CD14-positive monocyte (primary cell): ENCODE data around the gene MCU. TPM values are rescaled to one million over a fixed set of nuclear protein-coding genes. Genes with fewer than 3 reads are reported as not detected.

Experiments used
- DNase-seq, 3 donors: peaks; one replicate each; pipeline ENCODE4 v3.0.0-alpha.2; 2011 to 2022
- H2AFZ ChIP-seq: 2 replicates; pipeline ENCODE4 v1.6.0; 2012; ENCODE audit warnings: mild to moderate bottlenecking, low read depth, low read length, inconsistent platforms; ENCODE audit not compliant: insufficient read depth, poor library complexity, severe bottlenecking
- H3K27ac ChIP-seq, 2 donors: 1 replicate in 1 of 2; 2 replicates in 1 of 2; pipeline ENCODE4 v1.5.1; 2012 to 2013; ENCODE audit warnings: low read length in 2 of 2, control low read depth in 1 of 2, inconsistent platforms in 1 of 2, low read depth in 1 of 2, mild to moderate bottlenecking in 1 of 2
- H3K27me3 ChIP-seq, 2 donors: one replicate each; pipeline versions ENCODE4 v1.6.0 to v1.6.1; 2011 to 2013; ENCODE audit warnings: low read length in 2 of 2; ENCODE audit not compliant: control insufficient read depth in 2 of 2, insufficient read depth in 2 of 2
- H3K36me3 ChIP-seq, 2 donors: replicated peaks in 1 of 2; 1 replicate in 1 of 2; 2 replicates in 1 of 2; pipeline versions ENCODE4 v1.5.1 to v1.6.1; 2012 to 2013; ENCODE audit warnings: low read length in 2 of 2, control low read depth in 1 of 2, inconsistent platforms in 1 of 2, mild to moderate bottlenecking in 1 of 2; ENCODE audit not compliant: insufficient read depth in 2 of 2, control insufficient read depth in 1 of 2
- H3K4me1 ChIP-seq, 2 donors: 1 replicate in 1 of 2; 2 replicates in 1 of 2; pipeline versions ENCODE4 v1.5.1 to v1.6.1; 2012 to 2013; ENCODE audit warnings: low read length in 2 of 2, control low read depth in 1 of 2, inconsistent platforms in 1 of 2, mild to moderate bottlenecking in 1 of 2, moderate library complexity in 1 of 2; ENCODE audit not compliant: insufficient read depth in 2 of 2, control insufficient read depth in 1 of 2
- H3K4me2 ChIP-seq: replicated peaks from 2 replicates; pipeline ENCODE3; 2012; ENCODE audit warnings: low read length, moderate library complexity, mild to moderate bottlenecking; ENCODE audit not compliant: poor library complexity, severe bottlenecking; ENCODE audit errors: extremely low read depth
- H3K4me3 ChIP-seq, 3 experiments: fragments of 200-600 bp in 1 of 3; sonication (generic) in 1 of 3; replicated peaks in 1 of 3; 1 replicate in 2 of 3; 2 replicates in 1 of 3; pipeline ENCODE4 v1.5.1; 2011 to 2013; ENCODE audit warnings: low read length in 3 of 3, mild to moderate bottlenecking in 3 of 3, control low read depth in 2 of 3, low read depth in 2 of 3, inconsistent platforms in 1 of 3, moderate library complexity in 1 of 3
- H3K79me2 ChIP-seq: 2 replicates; pipeline ENCODE4 v1.6.0; 2012; ENCODE audit warnings: mild to moderate bottlenecking, control low read depth, inconsistent platforms, low read length, moderate library complexity; ENCODE audit not compliant: insufficient read depth
- H3K9ac ChIP-seq: 2 replicates; pipeline ENCODE4 v1.6.0; 2017; ENCODE audit warnings: low read length, mild to moderate bottlenecking; ENCODE audit not compliant: insufficient read depth, poor library complexity, severe bottlenecking
- H3K9me3 ChIP-seq, 2 donors: replicated peaks in 1 of 2; 1 replicate in 1 of 2; 2 replicates in 1 of 2; pipeline versions ENCODE4 v1.5.1 to v1.6.1; 2012 to 2013; ENCODE audit warnings: low read length in 2 of 2, control low read depth in 1 of 2; ENCODE audit not compliant: control insufficient read depth in 1 of 2, insufficient read depth in 1 of 2
- H4K20me1 ChIP-seq: 2 replicates; pipeline ENCODE4 v1.6.0; 2012; ENCODE audit warnings: mild to moderate bottlenecking, low read length, control low read depth, moderate library complexity; ENCODE audit not compliant: insufficient read depth
- H3K27ac Mint-ChIP-seq, 7 donors: one replicate each; pipeline ENCODE4 v1.8.0; 2020; ENCODE audit warnings: mild to moderate bottlenecking in 7 of 7, mixed read lengths in 7 of 7, moderate library complexity in 6 of 7, inconsistent platforms in 2 of 7
- H3K27me3 Mint-ChIP-seq, 3 donors: one replicate each; pipeline ENCODE4 v1.8.0; 2021 to 2022; ENCODE audit warnings: low read depth in 3 of 3, mild to moderate bottlenecking in 3 of 3, mixed read lengths in 3 of 3, moderate library complexity in 3 of 3, inconsistent platforms in 1 of 3
- H3K36me3 Mint-ChIP-seq, 2 donors: one replicate each; pipeline ENCODE4 v1.8.0; 2020; ENCODE audit warnings: mixed read lengths in 2 of 2, inconsistent platforms in 1 of 2, mild to moderate bottlenecking in 1 of 2
- H3K4me1 Mint-ChIP-seq: one replicate; pipeline ENCODE4 v1.8.0; 2020; ENCODE audit warnings: mild to moderate bottlenecking, mixed read lengths
- H3K4me3 Mint-ChIP-seq, 2 donors: one replicate each; pipeline ENCODE4 v1.8.0; 2020; ENCODE audit warnings: mild to moderate bottlenecking in 2 of 2, mixed read lengths in 2 of 2, moderate library complexity in 1 of 2
- H3K9me3 Mint-ChIP-seq, 7 donors: one replicate each; pipeline ENCODE4 v1.8.0; 2020 to 2022; ENCODE audit warnings: mixed read lengths in 7 of 7, mild to moderate bottlenecking in 6 of 7, moderate library complexity in 6 of 7, inconsistent platforms in 2 of 7
- CTCF ChIP-seq: fragments of 200-600 bp; IDR thresholded peaks from one replicate; pipeline ENCODE4 v1.8.0; 2022; ENCODE audit warnings: antibody characterized with exemption, mild to moderate bottlenecking
- WGBS: methylation state at CpG from one replicate; pipeline ENCODE4 v1.1.5; 2013; ENCODE audit warnings: missing lambda C conversion rate; ENCODE audit not compliant: insufficient coverage; 5-methylcytosine and 5-hydroxymethylcytosine counted together
- intact Hi-C, 2 donors: fragments of 100-400 bp; cut with micrococcal nuclease; formaldehyde crosslinking; loops; one replicate each; pipeline versions ENCODE4 v1.15.0 to v1.15.1; 2023
- polyA plus RNA-seq, 3 donors: library from polyadenylated mRNA; depleted of rRNA in 1 of 3; unstranded in 2 of 3; stranded (reverse) in 1 of 3; fragments of 300-500 nt in 2 of 3; fragments of >200 nt in 1 of 3; fragmentation: Illumina TruSeq in 2 of 3; gene quantifications; 1 replicate in 2 of 3; 2 replicates in 1 of 3; pipeline ENCODE4 v1.2.3, GENCODE V29; 2012 to 2021

Gene MCU
- polyA plus RNA-seq, 3 donors: 11.7 to 23.1 (median 16.5) TPM

- Histone ChIP-seq H3K27ac (no peak overlapping the region), H3K4me2 (no peak overlapping the region), H3K4me3 (no peak overlapping the region), H2AFZ (no peak overlapping the region), H4K20me1 (no peaks in the 10 kb centered on the region), H3K4me1 (peaks cover 0 to 8% of the 10 kb centered on the region in 2 donors), H3K79me2 (no peaks in the 10 kb centered on the region), H3K9ac (no peak overlapping the region), H3K9me3 (no peaks in the 10 kb centered on the region), H3K27me3 (no peaks in the 10 kb centered on the region), H3K36me3 (no peaks in the 10 kb centered on the region)
- intact Hi-C loops: no loop called here
- Mint-ChIP-seq H3K4me3 (no peak overlapping the region), H3K36me3 (peaks cover 14 to 21% of the 10 kb centered on the region in 2 donors), H3K9me3 (peaks cover 0 to 7% (median 3%) of the 10 kb centered on the region in 7 donors), H3K27ac (no peak overlapping the region), H3K27me3 (no peaks in the 10 kb centered on the region), H3K4me1 (peaks cover 12% of the 10 kb centered on the region)
- no peak for TF ChIP-seq CTCF
- WGBS: no CpG with 5 or more reads among the region's 1 CpG
- DNase-seq: no peak
Observed at GRCh38 chr10:72809006-72809405, 117.1 kb downstream of the MCU start.

- WGBS: 100% methylated on average over 1 of the region's 5 CpGs
Observed at GRCh38 chr10:72810976-72811375, 119.0 kb downstream of the MCU start.

More at GRCh38 chr10:72810976-72811375, 119.0 kb downstream of the MCU start:
- no peak overlapping the region for H3K27ac ChIP-seq
- intact Hi-C loops: no loop called here
- DNase-seq: no peak
- H3K9me3 ChIP-seq: no peaks in the 10 kb centered on the region
- H2AFZ ChIP-seq: no peak overlapping the region
- Mint-ChIP-seq H3K27ac (no peak overlapping the region), H3K27me3 (no peaks in the 10 kb centered on the region), H3K4me1 (peaks cover 12% of the 10 kb centered on the region), H3K4me3 (no peak overlapping the region), H3K36me3 (peaks cover 9 to 12% of the 10 kb centered on the region in 2 donors), H3K9me3 (peaks cover 0 to 5% (median 3%) of the 10 kb centered on the region in 7 donors)
- H3K4me1 ChIP-seq: peaks cover 0 to 8% of the 10 kb centered on the region in 2 donors
- no peak overlapping the region for H3K4me2 ChIP-seq
- H3K27me3 ChIP-seq: no peaks in the 10 kb centered on the region
- peaks cover 3% of the 10 kb centered on the region for H3K79me2 ChIP-seq
- TF ChIP-seq CTCF: no peak
- no peak overlapping the region for H3K9ac ChIP-seq
- no peaks in the 10 kb centered on the region for H4K20me1 ChIP-seq
- no peak overlapping the region for H3K4me3 ChIP-seq
- no peaks in the 10 kb centered on the region for H3K36me3 ChIP-seq
